ENCODE results near the gene NQO2. TPM values are rescaled to one million over a fixed set of nuclear protein-coding genes. Genes with fewer than 3 reads are reported as not detected.
"Not testable (repeated sequence)": the region's sequence is repeated elsewhere in the genome, so short reads cannot be mapped to it uniquely, and the experiment has no call there.

The NQO2 gene
- total RNA-seq, 1 experiment from 2014 or later: 45.7 TPM

DNA sequence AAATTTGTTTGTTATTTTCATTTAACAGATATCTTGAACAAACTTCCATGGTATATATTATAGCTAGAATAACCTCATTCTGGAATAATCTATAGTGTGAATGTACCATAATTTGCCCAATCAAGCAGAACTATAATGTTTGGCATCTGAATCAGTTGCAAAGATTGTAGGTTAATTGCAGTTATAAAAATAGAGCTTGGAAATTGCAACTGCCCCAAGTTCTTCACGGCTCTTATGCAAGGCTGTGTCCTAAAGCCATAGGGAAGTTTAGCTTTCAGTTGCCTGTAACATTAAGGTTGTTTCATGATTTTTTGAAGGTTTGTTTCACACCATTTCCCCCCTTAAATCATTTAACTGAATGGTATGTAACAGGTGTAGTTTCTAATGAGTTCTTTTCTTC lies 19.4 kb downstream of the NQO2 start:
- no peak for ATAC-seq
- no peak overlapping the region for H3K27ac ChIP-seq (ENCODE audit: low read length)
- no peak overlapping the region for H3K4me3 ChIP-seq (ENCODE audit: low read depth in 2 of 2, low read length in 2 of 2)
- no peaks in the 10 kb centered on the region for H3K9me3 ChIP-seq (ENCODE audit: control insufficient read depth, insufficient read depth, low read depth, low read length)
- TF ChIP-seq POLR2AphosphoS5 (IDR thresholded peaks at IDR 0.05; ENCODE audit: low read depth, low read length): no peak
- no peak for TF ChIP-seq SIN3A (IDR thresholded peaks at IDR 0.05; ENCODE audit: borderline replicate concordance, insufficient read depth, low read depth, low read length)
- no peak for TF ChIP-seq TCF7L2 (IDR thresholded peaks at IDR 0.05; ENCODE audit: low read depth, low read length)
- TF ChIP-seq, protein P1, sequence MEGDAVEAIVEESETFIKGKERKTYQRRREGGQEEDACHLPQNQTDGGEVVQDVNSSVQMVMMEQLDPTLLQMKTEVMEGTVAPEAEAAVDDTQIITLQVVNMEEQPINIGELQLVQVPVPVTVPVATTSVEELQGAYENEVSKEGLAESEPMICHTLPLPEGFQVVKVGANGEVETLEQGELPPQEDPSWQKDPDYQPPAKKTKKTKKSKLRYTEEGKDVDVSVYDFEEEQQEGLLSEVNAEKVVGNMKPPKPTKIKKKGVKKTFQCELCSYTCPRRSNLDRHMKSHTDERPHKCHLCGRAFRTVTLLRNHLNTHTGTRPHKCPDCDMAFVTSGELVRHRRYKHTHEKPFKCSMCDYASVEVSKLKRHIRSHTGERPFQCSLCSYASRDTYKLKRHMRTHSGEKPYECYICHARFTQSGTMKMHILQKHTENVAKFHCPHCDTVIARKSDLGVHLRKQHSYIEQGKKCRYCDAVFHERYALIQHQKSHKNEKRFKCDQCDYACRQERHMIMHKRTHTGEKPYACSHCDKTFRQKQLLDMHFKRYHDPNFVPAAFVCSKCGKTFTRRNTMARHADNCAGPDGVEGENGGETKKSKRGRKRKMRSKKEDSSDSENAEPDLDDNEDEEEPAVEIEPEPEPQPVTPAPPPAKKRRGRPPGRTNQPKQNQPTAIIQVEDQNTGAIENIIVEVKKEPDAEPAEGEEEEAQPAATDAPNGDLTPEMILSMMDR (IDR thresholded peaks at IDR 0.05): no peak
- TF ChIP-seq, protein P2, sequence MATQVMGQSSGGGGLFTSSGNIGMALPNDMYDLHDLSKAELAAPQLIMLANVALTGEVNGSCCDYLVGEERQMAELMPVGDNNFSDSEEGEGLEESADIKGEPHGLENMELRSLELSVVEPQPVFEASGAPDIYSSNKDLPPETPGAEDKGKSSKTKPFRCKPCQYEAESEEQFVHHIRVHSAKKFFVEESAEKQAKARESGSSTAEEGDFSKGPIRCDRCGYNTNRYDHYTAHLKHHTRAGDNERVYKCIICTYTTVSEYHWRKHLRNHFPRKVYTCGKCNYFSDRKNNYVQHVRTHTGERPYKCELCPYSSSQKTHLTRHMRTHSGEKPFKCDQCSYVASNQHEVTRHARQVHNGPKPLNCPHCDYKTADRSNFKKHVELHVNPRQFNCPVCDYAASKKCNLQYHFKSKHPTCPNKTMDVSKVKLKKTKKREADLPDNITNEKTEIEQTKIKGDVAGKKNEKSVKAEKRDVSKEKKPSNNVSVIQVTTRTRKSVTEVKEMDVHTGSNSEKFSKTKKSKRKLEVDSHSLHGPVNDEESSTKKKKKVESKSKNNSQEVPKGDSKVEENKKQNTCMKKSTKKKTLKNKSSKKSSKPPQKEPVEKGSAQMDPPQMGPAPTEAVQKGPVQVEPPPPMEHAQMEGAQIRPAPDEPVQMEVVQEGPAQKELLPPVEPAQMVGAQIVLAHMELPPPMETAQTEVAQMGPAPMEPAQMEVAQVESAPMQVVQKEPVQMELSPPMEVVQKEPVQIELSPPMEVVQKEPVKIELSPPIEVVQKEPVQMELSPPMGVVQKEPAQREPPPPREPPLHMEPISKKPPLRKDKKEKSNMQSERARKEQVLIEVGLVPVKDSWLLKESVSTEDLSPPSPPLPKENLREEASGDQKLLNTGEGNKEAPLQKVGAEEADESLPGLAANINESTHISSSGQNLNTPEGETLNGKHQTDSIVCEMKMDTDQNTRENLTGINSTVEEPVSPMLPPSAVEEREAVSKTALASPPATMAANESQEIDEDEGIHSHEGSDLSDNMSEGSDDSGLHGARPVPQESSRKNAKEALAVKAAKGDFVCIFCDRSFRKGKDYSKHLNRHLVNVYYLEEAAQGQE (IDR thresholded peaks at IDR 0.05; ENCODE audit: insufficient read depth in 1 of 2, low read depth in 2 of 2, low read length in 1 of 2): no peak
- in situ Hi-C loops (cut with HindIII; ENCODE audit: low pct_unique_long_range_greater_than_20kb, low sequenced_read_pairs) (no loop called here), intact Hi-C loops (cut with micrococcal nuclease; ENCODE audit: unreplicated experiment) (no loop called here)
- no TSS peak for BruUV-seq (replicated peaks)
- no peak for DNase-seq (ENCODE audit: low read depth, low spot score)
- 0 out of 2 replicates have a peak, but pooled peaks cover 2% of the 10 kb centered on the region for H3K4me1 ChIP-seq (ENCODE audit: control insufficient read depth, insufficient read depth, low read length)
- no peaks in the 10 kb centered on the region for H3K36me3 ChIP-seq (ENCODE audit: control insufficient read depth, insufficient read depth, low read length)
- ChIA-PET CTCF (interaction anchor here (0.8 kb wide), 1 partner anchor 17 kb away, joined by 3 read pairs; no protein-coding TSS in a partner anchor), POLR2A (no interaction called here)
- no peaks in the 10 kb centered on the region for H3K27me3 ChIP-seq (ENCODE audit: control insufficient read depth, insufficient read depth, low read length)

DNA sequence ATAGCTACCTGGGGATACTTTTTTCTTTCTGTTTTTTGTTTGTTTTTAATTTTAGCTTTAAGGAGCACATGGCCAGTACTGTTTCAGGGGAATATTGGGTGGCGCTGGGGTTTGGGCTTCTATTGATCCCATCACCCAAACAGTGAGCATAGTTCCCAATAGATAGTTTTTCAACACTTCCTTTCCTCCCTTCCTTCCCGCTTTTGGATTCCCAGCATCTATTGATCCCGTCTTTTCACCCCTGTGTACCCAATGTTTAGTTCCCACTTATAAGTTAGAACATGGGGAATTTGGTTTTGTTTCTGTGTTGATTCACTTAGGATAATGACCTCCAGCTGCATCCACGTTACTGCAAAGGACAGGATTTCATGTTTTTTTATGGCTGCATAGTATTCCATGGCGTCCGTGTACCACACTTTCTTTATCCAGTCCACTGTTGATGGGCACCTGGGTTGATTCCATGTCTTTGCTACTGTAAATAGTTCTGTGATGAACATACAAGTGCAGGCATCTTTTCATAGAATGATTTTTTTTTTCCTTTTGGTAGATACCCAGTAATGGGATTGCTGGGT lies 20.1 kb downstream of the NQO2 start:
- H3K27ac ChIP-seq (ENCODE audit: low read length): no peak overlapping the region
- BruUV-seq (replicated peaks): no TSS peak
- ChIA-PET CTCF (interaction anchor here (0.7 to 0.8 kb wide), 2 partner anchors 18 to 31 kb away, joined by 3 read pairs; no protein-coding TSS in a partner anchor), POLR2A (interaction anchor here (0.7 kb wide), 1 partner anchor 34 kb away, joined by 4 read pairs; no protein-coding TSS in a partner anchor)
- H3K4me3 ChIP-seq (ENCODE audit: low read depth in 2 of 2, low read length in 2 of 2): no peak overlapping the region
- no peak for DNase-seq (ENCODE audit: low read depth, low spot score)
- intact Hi-C loops (cut with micrococcal nuclease; ENCODE audit: unreplicated experiment) (no loop called here), in situ Hi-C loops (cut with HindIII; ENCODE audit: low pct_unique_long_range_greater_than_20kb, low sequenced_read_pairs) (no loop called here)
- H3K9me3 ChIP-seq (ENCODE audit: control insufficient read depth, insufficient read depth, low read depth, low read length): no peaks in the 10 kb centered on the region
- 0 out of 2 replicates have a peak, but pooled peaks cover 4% of the 10 kb centered on the region for H3K4me1 ChIP-seq (ENCODE audit: control insufficient read depth, insufficient read depth, low read length)
- ATAC-seq: no peak
- no peaks in the 10 kb centered on the region for H3K36me3 ChIP-seq (ENCODE audit: control insufficient read depth, insufficient read depth, low read length)
- no peaks in the 10 kb centered on the region for H3K27me3 ChIP-seq (ENCODE audit: control insufficient read depth, insufficient read depth, low read length)
- TF ChIP-seq SIN3A (IDR thresholded peaks at IDR 0.05; ENCODE audit: borderline replicate concordance, insufficient read depth, low read depth, low read length) (no peak), POLR2AphosphoS5 (IDR thresholded peaks at IDR 0.05; ENCODE audit: low read depth, low read length) (no peak), TCF7L2 (IDR thresholded peaks at IDR 0.05; ENCODE audit: low read depth, low read length) (no peak)
- TF ChIP-seq, protein P2 (IDR thresholded peaks at IDR 0.05; ENCODE audit: insufficient read depth in 1 of 2, low read depth in 2 of 2, low read length in 1 of 2): no peak
- TF ChIP-seq, protein P1 (IDR thresholded peaks at IDR 0.05): no peak

DNA sequence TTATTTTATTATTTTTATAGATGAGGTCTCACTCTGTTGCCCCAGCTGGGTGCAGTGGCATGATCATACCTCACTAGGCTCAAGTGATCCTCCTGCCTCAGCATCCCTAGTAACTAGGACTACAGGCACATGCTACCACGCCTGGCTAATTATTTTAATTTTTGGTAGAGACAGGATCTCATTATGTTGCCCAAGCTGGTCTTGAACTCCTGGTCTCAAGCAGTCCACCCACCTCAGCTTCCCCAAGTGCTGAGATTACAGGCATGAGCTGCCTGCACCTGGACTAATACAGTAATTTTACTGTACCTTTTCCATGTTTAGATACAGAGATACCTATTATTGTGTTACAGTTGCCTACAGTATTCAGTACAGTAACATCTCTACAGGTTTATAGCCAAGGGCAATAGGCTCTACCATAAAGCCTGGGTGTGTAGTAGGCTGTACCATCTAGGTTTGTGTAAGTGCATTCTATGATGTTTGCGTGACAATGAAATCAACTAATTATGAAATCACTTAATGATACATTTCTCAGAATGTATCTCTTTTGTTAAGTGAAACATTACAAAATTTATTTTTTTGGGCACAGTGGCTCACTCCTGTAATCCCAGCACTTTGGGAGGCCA lies 21.4 kb downstream of the NQO2 start:
- BruUV-seq (replicated peaks); H3K27ac ChIP-seq (ENCODE audit: low read length); H3K36me3 ChIP-seq (ENCODE audit: control insufficient read depth, insufficient read depth, low read length); CTCF ChIA-PET; in situ Hi-C loops (cut with HindIII; ENCODE audit: low pct_unique_long_range_greater_than_20kb, low sequenced_read_pairs); POLR2A ChIA-PET; H3K9me3 ChIP-seq (ENCODE audit: control insufficient read depth, insufficient read depth, low read depth, low read length); ATAC-seq; intact Hi-C loops (cut with micrococcal nuclease; ENCODE audit: unreplicated experiment); H3K4me3 ChIP-seq (ENCODE audit: low read depth in 2 of 2, low read length in 2 of 2); H3K27me3 ChIP-seq (ENCODE audit: control insufficient read depth, insufficient read depth, low read length); DNase-seq (ENCODE audit: low read depth, low spot score); H3K4me1 ChIP-seq (ENCODE audit: control insufficient read depth, insufficient read depth, low read length): not testable (repeated sequence)

Data from Panc1 (cell line).